Measurements from ENCODE around the gene U2SURP.

GRCh38 chr3:142963234-142963515 is 38.2 kb upstream of the U2SURP start:
- TF ChIP-seq CTCF (IDR thresholded peaks at IDR 0.05) (no peak), POLR2A (IDR thresholded peaks at IDR 0.05) (no peak)
